ENCODE results near the gene NRDE2. TPM values are rescaled to one million over a fixed set of nuclear protein-coding genes. Genes with fewer than 3 reads are reported as not detected.
A peak's percentile ranks its signal among the peaks of the same experiment; 100 is the strongest.
"Not testable (repeated sequence)": the region's sequence is repeated elsewhere in the genome, so short reads cannot be mapped to it uniquely, and the experiment has no call there.

The NRDE2 gene
- total RNA-seq, 1 donor from 2014 or later: 12.5 TPM

DNA sequence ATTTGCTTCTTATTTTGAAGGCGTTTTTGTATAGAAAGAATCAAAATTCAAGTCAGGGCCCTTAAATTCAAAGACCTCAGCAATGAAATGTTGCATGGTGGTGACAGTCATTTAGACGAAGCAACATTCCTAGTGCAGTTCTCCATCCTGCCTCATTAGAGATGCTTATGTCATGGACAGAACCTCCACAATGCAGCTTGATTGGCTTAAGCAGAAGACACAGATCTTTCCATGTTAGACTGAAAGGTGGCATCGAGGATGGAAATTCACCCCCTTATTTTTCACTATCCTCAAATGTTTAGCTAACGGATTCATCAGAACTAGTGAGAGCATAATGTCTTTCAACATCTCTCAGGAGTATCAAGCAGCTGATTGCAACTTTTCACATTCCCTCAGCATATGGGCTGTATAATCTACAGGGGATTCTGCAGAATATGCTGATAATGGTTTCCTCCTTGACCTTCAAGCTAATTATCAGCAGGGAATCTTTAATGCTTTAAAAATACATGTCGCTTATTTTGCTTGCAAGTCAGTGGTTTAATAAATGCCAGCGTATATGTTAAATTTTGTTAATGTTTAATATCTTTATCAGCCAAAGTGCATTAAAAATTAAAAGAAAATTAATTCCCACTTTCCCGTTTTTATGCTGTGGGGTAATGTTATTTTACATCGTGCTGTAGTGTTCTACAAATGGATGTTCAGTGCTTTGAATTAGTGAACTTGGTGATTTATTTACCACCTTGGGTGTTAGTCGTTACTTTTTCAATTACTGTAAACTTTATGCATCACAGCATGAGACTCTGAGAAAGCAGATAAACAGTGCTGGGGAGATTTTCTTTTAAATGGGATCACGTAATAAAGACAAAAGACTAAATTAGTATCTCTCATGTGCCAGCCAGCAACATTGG is 12.8 kb upstream of the NRDE2 start:
- DNase-seq (ENCODE audit: extremely low read depth, low read depth, low spot score): no peak

DNA sequence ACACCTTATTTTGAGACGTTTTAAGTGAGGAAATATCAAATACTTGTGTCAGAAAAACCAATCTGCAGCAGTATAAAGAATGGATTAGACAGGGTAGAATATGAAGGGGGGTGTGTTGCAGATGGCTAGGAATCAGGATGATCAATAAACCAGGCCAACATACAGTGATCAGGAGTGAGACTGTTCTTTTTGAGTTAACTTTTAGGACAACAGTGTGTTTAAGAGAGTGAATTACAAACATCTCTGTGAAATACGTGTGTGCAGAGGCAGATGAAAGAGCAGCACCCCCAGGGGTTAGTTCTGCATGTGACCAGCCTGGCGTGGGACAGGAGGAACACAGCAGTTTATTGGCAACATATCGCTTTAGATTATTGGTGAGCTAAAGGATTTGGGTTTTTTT is 10.6 kb upstream of the NRDE2 start:
- DNase-seq (ENCODE audit: extremely low read depth, low read depth, low spot score): no peak

DNA sequence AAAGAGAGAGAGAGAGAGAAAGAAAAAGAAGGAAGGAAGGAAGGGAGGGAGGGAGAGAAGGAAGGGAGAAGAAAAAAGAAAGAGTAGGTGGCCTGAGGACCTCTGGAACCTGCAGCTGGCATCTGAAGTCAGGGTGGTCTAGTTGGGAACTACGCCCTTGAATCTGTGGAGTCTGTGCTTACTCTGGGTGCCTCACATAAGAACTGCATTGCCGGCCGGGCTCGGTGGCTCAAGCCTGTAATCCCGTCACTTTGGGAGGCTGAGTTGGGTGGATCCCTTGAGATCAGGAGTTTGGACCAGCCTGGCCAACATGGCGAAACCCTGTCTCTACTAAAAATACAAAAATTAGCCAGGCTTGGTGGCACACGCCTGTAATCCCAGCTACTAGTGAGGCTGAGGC is 10.0 kb upstream of the NRDE2 start:
- DNase-seq (ENCODE audit: extremely low read depth, low read depth, low spot score): no peak

DNA sequence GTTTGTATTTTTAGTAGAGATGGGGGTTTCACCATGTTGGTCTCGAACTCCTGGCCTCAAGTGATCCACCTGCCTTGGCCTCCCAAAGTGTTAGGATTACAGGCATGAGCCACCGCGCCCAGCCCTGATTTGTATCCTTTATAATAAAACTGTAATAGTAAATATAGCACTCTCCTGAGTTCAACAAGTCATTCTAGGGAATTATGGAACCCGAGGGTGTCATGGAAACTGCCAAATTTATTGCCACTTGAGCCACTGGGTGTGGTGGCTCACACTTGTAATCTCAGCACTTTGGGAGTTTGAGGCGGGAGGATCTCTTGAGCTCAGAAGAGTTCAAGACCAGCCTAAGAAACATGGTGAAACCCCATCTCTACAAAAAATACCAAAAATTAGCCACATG is 9.5 kb upstream of the NRDE2 start:
- DNase-seq (ENCODE audit: extremely low read depth, low read depth, low spot score): not testable (repeated sequence)

DNA sequence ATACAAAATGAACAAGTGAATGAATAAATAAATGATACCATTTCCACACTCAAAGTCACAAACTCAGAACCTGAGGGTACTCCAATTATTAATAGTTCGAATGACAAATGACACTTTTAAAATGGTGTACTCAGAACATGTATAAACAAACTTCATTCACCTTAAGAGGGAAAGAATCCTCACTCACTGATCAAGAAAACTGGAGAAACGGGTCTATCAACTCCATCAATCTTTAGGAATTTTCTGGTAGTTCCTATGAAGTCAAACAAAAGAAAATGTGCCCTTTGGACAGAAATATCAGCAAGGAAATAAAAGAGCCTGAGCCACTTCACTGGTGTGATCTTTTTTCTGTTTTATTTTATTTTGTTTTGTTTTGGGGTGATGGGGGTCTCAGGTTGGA is 5.2 kb upstream of the NRDE2 start:
- no peak for DNase-seq (ENCODE audit: extremely low read depth, low read depth, low spot score)

DNA sequence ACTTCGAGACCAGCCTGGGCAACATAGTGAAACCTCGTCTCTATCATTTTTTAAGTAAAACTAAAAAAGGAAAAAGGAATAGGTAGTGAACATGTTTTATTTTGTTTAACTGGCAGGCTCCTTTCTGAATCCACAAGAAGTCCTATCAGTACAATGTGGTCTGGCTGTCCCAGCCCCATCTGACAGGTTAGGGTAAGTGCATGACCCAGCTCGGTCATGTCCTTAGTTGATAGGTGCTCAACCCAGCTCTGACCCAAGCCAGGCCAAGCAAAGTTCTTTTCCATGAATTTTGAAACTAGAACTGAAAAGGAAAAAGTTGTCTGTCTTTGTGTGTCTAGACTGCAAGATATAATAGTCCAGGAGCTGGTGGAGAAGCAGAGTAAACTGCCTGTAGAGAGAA is 4.7 kb upstream of the NRDE2 start:
- DNase-seq (ENCODE audit: extremely low read depth, low read depth, low spot score): no peak

DNA sequence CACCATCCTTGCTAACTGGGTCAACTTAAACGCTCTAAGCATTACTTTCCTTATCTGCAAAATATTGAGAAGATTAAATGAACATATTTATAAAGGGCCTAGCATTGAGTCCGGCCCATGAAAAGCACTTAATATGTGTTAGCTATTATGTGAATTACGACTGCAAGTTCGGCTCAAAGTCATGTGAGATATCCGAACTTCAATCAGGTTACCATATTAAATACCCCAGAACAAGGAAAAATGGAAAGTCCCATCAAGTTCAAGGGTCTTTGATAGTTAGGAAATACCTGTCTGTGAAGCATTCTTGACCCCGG is 487 bp upstream of the NRDE2 start:
- DNase-seq (ENCODE audit: extremely low read depth, low read depth, low spot score): no peak

DNA sequence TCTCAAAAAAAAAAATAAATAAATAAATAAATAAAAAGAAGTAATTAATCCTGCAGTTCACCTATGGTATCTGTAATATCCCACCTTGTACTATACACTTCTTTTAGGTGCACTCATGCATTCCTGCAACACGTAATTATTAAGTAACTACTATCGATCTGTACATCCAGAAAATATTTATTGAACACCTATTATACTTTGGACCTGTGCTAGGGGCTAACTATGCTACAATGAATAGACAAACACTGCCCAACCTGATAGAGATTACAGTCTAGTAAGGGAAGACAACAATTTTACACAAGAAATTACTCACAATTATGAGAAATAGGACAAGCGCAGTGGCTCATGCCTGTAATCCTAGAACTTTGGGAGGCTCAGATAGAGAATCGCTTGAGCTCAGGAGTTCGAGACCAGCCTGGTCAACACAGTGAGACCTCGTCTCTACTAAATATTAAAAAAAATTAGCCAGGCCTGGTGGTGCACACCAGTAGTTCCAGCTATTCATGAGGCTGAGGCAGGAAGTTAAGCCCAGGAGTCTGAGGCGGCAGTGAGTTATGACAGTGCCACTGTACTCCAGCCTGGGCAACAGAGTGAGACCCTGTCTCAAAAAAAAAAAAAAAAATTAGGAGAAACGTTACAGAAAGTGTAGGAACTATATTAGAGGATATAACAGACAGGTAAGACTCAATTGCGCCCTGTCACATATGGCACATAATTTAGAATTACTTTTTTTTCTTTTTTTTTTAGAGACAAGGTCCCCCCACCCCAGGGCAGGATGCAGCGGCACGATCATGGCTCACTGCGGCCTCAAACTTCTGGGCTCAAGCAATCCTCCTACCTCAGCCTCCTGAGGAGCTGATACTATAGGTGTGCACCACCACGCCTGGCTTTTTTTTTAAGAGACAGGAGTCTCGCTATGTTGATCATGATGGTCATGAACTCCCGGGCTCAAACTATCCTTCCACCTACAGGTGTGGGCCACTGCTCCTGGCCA is 1.2 kb downstream of the NRDE2 start:
- no peak for DNase-seq (ENCODE audit: extremely low read depth, low read depth, low spot score)

DNA sequence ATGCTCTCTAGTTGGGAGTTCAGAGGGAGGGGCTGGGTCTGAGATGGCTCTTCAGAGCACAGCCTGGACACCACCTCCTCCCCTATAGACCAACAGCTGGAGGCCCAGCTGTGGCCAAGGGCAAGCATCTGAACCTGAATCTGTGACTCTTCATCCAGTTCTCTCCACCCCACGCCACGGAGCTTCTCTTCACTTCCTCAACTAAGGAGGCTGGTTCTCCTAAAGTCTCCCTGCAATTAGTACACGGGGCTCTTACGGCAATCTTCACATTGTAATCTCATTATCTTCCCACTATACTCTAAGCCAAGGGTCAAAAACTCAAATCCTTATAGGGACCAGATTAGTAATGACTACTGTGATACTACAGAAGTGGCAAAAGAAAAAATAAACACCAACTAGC is 9.8 kb downstream of the NRDE2 start:
- no peak for DNase-seq (ENCODE audit: extremely low read depth, low read depth, low spot score)

DNA sequence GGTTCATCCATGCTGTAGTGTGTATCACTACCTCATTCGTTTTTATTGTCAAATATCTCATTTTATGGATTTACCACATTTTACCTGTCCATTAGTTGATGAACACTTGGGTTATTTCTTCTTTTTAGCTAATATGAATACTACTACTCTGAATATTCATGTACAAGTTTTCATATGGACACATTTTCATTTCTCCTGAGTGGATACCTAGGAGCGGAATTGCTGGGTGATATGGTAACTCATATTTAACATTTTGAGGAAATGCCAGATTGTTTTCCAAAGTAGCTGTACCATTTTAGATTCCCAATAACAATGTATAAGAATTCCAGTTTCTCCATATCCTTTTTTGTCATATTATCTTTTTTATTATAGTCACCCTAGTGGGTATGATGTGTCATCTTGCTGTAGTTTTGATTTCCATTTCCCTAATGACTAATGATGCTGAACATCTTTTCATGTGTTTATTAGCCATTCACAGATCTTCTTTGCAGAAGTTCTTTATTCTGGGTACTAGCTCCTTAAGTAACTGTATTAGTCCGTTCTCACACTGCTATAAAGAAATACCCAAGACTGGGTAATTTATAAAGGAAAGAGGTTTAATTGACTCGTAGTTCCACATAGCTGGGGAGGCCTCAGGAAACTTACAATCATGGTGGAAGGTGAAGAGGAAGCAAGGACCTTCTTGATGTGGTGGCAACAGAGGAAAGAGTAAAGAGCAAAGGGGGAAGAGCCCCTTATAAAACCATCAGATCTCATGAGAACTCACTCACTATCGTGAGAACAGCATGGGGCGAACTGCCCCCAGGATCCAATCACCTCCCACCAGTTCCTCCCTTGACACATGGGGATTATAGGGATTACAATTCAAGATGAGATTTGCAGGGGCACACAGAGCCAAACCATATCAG is 11.9 kb downstream of the NRDE2 start:
- no peak for DNase-seq (ENCODE audit: extremely low read depth, low read depth, low spot score)

DNA sequence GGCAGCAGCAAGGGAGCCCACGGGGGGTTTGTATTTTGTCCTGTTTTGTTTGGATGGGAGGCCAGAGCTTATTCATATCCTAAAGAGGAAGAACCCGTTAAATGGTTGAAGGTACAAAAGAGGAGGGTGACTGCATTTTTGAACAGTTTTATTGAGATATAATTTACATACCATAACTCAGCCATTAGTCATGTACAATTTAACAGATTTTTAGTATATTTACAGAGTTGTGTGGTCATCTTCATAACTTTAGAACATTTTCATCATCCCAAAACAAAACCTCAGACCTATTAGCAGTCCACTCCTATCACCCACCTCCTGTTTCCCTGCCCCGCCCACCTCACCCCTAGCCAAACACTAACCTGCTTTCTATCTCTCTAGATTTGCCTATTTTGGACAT is 12.6 kb downstream of the NRDE2 start:
- no peak for DNase-seq (ENCODE audit: extremely low read depth, low read depth, low spot score)

DNA sequence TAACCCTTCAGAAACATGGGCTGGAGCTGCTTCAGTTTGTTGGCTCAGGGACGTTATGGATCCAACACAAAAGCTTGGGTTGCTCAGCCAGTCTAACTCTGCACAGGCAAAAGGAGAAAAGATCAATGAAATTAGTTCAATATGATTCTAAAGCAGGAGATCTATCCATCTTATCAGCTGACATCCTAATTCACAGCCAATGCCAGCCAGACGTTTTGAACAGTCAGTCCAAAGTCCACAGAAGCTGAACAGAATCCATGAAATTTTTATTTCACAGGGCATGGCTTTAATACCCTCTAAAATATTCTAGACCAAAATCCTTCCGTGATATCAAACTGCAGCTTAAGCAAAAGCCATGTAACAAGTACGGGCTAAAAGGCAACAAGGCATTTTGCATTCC is 13.7 kb downstream of the NRDE2 start:
- no peak for DNase-seq (ENCODE audit: extremely low read depth, low read depth, low spot score)

DNA sequence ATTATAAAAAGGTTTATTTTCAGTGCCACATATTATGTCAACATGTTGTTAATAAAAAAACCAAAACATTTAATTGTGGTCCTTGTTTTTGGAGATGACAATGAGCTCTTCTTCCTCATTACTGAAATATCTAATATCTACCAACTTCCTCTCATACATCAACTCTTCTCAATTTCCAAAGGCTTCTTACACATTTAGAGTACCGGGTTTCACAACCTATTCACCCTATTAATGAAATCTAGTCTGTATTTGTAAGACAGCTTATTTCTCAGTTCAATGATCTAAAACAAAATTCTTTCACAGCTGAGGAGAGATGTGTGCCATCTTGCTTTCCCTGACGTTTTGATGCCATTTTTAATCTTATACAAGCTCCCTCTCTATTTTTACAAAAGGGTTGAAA is 14.5 kb downstream of the NRDE2 start:
- no peak for DNase-seq (ENCODE audit: extremely low read depth, low read depth, low spot score)

DNA sequence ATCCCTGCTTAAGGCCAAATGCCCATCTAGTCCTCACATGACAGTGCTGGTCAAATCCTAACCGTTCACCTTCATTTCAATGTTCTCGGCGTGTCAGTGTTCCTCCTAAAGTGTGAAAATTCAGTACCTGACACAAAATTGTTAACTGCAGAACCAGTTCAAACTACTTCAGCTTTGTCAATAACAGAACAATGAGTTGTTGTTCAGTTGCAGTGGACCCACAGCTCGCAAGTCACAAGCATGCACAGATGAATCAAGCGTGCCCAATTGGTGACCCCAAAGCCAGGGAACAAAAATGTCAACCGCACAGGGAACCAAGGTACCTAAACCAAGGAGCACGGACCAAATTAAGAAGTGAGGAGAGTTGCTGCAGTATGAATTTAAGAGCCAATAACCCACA is 23.2 kb downstream of the NRDE2 start:
- DNase-seq (ENCODE audit: extremely low read depth, low read depth, low spot score): no peak

DNA sequence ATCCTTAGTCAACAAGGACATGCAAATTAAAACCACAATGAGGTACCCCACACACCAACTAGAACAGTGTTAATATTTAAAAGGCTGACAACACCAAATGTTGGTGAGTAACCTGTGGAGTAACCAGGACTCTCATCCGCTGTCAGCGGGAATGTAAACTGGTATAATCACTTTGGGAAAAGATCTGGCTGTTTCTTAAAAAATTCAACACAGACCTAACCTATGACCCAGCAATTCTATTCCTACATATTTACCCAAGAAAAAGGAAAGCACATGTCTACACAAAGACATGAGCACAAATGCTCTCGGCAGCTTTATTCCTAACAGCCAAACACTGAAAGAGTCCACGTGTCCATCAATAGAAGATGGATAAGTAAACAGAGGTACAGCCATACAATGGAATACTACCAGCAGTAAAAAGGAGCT is 26.6 kb downstream of the NRDE2 start:
- DNase-seq (ENCODE audit: extremely low read depth, low read depth, low spot score): no peak

DNA sequence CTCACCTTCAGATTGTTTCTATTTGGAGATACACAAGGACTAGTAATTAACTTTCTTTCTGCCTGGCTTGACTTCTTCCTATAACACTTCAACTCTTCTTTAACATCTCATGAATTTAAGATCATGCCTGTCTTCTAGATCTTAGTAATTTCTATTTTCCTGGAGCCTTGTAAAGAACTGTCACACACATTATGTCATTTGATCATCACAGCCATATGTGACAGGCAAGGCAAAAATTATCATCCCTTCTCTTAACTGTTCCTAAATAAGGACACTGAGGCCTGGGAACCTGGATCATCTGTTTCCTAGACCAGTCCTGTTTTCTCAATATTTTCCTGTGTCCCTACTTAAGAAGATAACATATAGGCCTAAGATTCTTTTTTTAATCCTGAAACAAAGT is 27.2 kb downstream of the NRDE2 start:
- DNase-seq (ENCODE audit: extremely low read depth, low read depth, low spot score): no peak

DNA sequence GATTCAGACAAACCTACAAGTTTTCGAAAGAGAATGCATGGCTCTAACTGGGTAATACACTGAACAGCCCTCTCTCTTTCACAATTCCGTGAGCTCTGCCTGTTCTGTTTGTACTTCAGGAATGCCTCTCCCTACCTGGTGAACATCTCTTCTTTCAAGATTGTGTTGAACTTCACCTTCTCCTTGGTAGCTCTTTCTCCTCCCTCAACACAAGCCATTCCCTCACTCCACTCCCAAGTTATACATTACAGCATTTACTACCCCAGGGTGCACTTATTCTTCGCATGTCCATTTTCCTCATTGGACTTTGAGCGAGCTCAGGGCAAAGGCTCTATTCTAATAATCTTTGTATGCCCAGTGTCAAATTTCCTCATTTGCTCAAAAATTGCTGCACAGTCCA is 28.3 kb downstream of the NRDE2 start:
- DNase-seq (ENCODE audit: extremely low read depth, low read depth, low spot score): no peak

DNA sequence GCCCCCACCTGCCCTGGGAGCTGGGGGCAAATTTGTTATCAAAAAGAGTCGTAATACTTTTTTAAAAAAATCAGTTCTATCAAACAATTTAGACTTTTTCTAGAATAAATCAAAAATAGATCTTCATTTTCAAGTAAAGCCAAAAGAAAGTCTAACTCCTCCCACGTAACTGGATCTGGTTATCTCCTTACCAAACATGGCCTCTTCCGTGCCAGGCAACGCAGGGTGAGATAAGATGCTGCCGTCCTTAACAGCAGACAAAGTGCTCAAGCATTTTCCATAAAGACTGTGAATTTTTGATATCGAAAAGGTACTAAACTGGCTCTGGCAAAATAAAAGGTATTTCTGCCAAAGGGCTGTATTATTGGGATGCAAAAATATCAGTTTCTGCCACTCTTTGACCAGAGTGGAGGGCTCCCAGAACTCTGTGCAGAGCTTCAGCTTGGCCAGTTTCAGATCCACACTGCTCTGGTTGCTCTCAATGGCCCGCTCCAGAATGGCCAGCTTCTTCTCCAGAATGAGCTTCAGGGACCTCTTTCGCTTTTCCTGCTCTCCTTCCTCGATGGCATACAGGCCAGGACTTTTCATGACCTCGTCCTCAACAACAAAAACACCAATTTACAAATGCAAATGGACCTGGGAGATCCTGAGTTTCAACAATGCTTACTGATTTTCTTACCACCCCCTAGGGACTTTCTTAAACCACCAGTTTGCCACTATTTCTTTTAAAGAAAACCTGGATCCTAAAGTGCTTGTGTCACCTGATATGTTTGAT is 29.0 kb downstream of the NRDE2 start:
- no peak for DNase-seq (ENCODE audit: extremely low read depth, low read depth, low spot score)

DNA sequence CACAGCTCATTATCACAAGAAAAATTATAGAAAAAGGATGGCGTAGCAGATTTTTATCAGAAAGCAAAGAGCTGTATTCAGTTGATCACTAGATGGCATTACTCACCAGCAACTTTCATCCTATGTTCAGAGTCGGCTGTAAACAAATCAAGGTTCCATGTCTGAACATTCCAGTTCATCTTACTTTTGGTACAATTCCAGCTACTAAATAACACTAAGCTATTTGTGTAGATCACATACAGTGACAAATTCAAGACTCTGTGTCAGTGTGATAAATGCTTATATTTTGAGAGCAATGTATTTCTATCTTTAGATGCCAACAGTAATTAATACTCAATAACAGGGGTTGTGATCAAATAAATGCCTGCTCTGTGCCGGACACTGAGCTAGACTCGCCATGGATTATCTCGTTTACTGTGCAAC is 30.1 kb downstream of the NRDE2 start:
- peak; percentile 63 for DNase-seq (ENCODE audit: extremely low read depth, low read depth, low spot score)

DNA sequence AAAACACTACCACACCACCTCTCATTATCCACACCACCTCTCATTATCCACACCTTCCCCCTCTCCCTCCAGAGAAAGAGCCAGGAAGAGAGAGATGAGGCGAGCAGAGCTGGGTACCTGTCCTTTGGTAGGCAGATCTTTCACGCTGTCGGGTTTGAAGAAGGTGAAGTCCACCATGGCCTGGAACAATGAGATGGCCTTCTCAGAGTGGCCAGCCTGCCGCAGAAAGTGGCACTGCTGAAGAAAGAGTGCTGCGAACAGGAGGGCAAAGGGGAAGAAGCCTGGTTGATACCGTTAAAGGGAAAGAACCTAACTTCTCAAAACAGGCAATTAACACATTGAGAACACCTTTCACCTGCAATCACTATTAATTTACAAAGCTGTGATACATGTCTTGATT is 30.6 kb downstream of the NRDE2 start:
- no peak for DNase-seq (ENCODE audit: extremely low read depth, low read depth, low spot score)

Data from glomerular endothelial cell (primary cell).